Superior temporal gyrus (tissue), 1 donor: ENCODE measurements around the gene MPP7.

Source experiments
- DNase-seq: peaks from one replicate; pipeline ENCODE4 v3.0.0-alpha.2; 2016; ENCODE audit errors: extremely low spot score

The MPP7 gene

GRCh38 chr10:28305553-28305952 lies 2.7 kb upstream of the MPP7 start:
- DNase-seq, result no peak

DNA sequence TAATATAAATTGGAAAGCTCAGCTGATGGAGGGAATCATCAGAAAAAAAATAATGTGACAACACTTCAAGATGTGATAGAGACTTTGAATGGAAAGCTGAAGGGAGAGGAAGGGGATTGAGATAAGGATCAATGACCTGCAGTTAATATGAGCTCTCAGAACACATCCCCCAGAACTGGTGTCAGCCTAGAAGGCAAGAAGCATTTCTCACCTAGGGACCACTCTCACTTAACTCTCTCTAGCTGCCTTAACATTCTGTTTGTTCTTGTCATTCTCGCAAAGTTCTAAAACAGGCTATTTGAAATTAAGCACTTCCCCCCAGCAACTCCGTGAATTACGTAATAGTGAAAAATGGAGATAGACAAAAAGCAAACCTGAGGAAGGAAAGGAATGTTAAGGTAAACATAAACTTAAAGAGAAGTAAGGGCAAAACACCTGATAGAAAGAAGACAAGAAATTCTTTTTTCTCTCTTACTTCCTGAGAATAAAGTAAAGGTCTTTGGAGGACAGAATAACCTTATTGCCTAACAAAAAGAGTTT lies 1.2 kb upstream of the MPP7 start:
- DNase-seq, result no peak

DNA sequence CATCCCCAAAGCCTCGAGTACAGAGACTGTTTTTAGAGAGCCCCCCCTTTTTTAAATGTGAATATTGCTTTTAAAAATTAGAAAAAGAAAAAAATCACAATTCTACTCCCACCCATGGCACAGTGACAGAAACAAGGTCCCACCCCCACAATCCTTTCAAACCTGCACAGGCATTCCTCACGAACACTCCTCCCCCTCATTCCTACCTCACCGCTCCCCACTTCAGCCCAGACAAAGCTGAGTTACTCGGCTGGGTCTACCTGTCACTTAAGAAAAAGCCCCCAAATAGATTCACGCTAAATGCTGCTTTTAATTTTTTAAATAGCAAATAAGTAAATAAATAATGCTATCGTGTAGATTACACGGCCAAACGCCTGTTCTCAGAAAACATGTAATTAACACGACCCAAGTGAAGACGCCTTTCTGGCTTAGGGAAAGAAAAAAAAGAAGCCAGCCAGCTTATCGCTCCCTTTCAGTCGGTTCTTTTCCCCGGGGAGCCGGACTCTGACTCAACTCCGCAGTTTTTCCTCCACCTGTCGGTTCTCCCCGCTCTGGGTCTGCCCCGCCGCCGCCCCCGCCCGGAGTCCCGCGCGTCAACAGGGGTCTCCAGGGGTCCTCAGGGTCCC lies 739 bp downstream of the MPP7 start:
- DNase-seq, result no peak

DNA sequence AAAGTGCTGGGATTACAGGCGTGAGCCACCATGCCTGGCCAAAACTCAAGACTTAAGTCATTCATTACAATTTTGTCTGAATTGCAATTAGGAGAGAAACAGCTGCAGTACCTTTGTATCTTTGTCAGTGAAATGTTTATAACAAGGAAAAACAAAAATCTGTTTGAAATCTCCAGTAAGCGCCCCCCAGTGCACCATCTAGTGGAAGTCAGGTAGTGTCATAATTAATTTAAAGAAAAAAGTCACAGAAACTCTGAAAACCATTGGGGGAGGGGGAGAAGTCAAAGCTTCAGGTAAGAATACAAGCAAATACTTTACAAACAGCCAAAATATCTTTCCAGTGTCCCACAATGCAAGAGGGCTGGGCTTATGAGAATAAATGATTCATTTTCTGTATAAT lies 2.8 kb downstream of the MPP7 start:
- no peak for DNase-seq

DNA sequence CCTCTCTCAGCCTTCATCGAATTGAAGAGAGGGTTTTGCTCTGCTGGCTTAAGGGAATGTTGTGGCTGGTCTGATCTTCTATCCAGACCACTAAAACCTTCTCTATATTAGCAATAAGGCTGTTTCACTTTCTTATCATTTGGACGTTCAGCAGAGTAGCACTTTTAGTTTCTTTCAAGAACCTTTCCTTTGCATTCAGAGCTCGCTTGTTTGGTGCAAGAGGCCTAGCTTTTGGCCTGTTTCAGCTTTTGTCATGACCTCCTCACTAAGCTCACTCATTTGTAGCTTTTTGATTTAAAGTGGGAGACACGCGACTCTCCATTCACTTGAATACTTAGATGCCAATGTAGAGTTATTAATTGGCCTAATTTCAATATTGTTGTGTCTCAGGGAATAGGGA lies 3.9 kb downstream of the MPP7 start:
- no peak for DNase-seq

- DNase-seq, result no peak
Observed at GRCh38 chr10:28296023-28296422, 6.8 kb downstream of the MPP7 start.

DNA sequence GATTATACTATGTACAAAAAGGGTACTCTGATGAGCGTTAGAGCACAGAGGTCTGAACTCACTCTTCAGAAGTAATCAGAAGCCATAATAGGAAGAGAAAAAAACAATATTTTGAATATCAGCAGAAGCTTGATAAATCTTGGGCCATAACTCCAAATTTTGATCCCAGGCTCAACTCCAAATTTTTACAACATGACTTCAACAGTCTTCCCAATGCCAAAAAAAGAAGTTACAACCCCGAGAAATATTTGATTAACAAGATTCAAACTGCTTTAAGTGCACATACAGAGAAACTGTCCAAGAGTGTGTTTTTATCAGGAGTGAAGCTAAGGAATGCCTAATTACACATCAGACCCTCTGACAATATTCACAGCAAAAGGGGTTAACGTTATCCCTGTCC lies 7.5 kb downstream of the MPP7 start:
- DNase-seq, result no peak

- DNase-seq, result no peak
Observed at GRCh38 chr10:28294809-28295208, 8.1 kb downstream of the MPP7 start.

DNA sequence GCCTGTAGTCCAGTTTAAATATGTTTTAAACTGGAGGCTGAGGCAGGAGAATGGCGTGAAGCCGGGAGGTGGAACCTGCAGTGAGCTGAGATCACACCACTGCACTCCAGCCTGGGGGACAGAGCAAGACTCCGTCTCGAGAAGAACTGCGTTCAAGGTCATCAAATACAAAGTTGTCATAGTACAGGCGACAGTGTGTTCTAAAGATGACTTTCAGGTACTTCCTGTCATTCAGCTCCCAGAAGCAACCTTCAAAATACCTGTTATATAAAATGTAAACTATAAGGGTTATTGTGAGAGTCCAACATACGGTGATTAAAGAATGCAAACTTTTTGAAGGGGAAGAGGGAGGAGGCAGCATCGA lies 8.7 kb downstream of the MPP7 start:
- no peak for DNase-seq

DNA sequence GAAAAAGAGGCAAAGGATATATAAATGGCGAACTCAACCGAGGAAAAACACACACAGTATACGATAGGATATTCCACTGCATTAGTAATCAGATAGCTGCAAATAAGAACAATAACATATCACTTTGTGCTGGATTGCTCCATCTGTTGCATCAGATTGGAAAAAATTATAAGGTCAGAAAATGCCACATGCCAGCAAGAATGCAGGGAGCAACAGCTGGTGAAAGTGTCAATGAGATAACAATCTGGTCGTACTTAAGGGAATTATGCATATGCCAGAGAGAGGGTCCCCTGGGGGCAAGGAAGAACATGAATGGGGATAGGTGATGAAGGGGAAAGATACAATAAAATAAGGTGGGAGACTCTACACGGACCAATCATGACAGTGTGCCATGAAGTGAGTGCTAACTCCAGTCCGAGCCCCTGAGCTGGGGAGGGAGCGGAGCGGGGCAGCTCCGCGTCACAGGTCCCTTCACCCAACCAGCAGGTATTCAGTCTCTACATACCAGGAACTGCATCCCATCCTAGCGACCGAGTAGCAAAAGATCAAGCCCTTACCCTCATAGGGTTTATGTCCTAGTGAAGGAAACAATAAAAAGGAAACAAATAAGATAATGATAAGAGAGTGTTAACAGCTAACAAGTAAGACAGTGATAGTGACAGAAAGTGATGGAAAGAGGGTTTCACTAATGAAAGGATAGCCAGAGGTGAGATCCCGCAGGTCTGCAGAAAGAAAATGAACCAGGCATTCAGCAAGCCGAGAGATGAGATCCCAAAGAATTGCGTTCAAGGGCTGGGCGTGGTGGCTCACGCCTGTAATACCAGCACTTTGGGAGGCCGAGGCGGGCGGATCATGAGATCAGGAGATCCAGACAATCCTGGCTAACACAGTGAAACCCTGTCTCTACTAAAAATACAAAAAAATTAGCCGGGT lies 9.4 kb downstream of the MPP7 start:
- DNase-seq, result no peak

GRCh38 chr10:28291881-28292297 lies 11.0 kb downstream of the MPP7 start:
- no peak for DNase-seq

DNA sequence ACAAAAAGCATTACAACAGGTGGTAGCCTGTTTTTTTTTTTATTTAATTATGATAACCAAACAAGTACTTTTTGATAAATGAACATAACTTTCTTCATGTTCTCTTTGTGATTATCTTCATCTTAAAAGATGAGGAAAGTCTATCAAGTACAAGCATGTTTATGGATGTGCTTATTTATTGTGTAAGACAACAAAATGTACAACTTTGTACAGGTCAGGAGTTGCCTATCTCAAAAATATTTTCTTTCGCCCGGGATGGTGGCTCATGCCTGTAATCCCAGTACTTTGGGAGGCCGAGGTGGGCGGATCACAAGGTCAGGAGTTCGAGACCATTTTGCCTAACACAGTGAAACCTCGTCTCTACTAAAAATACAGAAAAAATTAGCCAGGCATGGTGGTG lies 17.0 kb downstream of the MPP7 start:
- no peak for DNase-seq

DNA sequence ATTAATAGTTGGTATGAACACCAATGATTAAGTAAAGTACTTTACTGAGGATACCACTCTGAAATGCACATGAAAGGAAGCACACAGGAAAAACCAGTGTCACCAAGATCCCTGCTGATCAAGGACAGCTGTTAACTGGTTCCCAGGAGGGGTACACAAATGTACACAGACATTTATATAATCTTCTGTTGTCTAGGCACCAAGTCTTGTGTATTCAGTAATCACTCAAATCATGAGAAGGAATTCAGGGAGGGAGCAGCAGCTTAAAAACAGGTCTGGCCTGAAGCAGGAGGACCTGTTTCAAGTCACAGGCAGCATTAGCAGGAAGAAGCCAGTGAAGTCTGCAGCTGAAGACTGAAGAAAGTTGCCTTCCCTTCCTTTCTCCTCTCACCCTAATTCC lies 18.7 kb downstream of the MPP7 start:
- DNase-seq, result no peak

DNA sequence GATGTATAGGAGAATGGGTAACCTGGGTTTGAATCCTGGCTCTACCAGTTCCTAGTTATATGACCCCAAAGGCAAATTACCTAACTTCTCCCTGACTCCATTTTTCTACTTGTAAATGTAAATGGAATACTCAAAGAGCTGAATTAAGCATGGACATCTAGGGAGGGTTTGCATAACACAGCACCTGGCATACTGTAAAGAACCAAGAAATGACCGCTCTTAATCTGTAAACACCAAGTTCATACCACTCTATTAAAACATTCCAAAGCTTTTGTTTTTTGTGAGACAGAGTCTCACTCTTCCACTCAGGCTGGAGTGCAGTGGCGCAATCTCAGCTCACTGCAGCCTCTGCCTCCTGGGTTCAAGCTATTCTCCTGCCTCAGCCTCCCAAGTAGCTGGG lies 19.6 kb downstream of the MPP7 start:
- no peak for DNase-seq

- no peak for DNase-seq
Observed at GRCh38 chr10:28282336-28282735, 20.5 kb downstream of the MPP7 start.

- no peak for DNase-seq
Observed at GRCh38 chr10:28281726-28282315, 21.0 kb downstream of the MPP7 start.

DNA sequence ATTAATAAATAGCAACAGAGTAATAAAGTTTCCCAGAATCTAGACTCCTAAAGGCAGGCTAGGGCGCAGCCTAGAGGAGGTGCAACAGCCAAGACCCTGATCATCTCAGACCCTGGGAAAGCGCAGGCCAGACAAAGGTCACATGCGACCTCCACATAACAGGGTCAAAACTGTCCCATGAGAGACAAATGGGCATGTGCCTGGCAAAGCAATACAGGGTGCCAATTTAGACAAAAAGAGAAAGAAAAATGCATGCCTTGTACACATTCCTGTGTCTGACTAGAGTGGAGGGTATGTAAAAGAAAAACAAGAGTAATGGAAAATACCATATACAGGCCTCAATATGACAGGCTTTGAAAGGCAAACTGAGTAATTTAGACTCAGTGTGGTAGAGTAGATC lies 22.2 kb downstream of the MPP7 start:
- no peak for DNase-seq

DNA sequence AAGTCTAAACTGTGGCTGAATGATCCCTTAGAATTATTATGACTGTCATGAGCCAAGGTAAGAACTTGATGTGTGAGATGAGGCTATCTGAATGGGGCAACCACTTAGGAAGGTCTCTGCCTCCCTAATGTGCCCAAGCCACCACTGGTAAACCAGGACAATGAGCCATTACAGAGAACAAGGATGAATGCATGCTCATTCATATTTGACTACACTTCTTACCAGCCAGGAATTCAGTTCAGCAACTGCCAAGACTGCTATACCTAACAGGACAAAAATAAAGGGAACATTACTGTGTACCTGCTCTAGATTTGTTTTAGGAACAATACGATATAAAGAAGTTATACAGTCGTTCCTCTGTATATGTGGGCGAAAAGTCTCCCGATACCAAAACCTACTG lies 23.0 kb downstream of the MPP7 start:
- DNase-seq, result no peak

DNA sequence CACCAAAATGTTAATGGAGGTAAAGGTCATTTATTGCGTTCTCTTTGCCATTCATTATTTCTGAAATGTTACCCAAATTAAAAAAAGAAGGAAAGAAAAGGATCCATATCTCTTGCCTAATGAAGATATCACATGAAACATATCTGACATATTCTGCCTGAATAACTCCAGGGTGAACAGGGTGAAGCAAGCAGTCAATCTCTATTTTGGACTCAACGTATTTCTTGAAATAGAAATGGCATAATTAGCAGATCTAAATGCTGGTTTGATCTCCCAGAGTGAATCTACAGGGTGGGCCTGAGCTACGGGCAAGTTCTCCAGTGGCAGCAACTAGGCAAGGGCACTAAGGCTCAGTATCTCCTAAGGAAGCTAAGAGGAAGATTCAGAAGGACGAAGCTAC lies 24.0 kb downstream of the MPP7 start:
- DNase-seq, result no peak

DNA sequence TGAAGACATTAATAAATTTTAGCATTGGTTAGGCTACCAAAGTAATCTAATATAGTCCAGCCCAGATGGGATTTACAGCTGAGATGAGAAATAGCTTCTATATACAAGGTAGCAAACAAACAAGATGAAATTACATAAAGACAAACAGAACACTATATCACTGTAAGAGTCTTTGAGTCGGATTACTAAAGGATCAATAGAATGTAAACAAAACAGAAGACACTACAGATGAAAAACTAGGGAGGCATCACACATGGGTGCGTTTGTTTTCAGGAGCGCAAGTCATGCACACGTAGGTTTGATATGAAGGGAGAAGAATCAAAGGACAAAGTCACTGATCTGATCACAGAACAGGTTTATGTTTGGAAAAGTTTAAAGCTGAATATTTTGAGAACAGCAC lies 26.5 kb downstream of the MPP7 start:
- no peak for DNase-seq

- no peak for DNase-seq
Observed at GRCh38 chr10:28274475-28274874, 28.4 kb downstream of the MPP7 start.

DNA sequence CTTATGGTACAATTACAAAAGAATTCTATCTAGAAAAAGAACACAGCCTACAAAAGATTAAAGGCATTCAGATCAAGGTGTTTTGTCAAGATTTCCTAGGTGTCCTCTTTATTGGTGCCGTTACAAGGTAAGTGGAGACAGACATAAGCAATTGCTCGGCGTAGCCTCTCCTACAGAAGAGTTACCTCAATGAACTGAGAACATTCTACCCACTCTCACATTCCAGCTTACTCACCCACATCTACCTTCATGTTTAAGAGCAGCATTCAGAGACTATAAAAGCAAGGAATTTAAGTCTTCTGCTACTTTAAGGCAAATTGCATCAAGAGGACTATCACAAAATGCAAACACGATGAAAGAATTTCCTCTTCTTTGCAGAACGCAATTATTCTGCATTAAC lies 29.5 kb downstream of the MPP7 start:
- DNase-seq, result no peak
